Endometrial microvascular endothelial cells (primary cell): ENCODE results near the gene STK16. TPM values are rescaled to one million over a fixed set of nuclear protein-coding genes. Genes with fewer than 3 reads are reported as not detected.

Source experiments
- in situ Hi-C: cut with HindIII; loops from 2 replicates; pipeline ENCODE4 v1.10.0; 2017; ENCODE audit warnings: low sequenced_read_pairs, low pct_unique_long_range_greater_than_20kb; ENCODE audit errors: inconsistent ontology term
- total RNA-seq: library from RNA; depleted of rRNA; stranded (reverse); fragments of >200 nt; gene quantifications from one replicate; pipeline ENCODE4 v1.2.3, GENCODE V29; 2015; ENCODE audit errors: inconsistent ontology term

The STK16 gene
- total RNA-seq, 1 donor from 2014 or later, result 5.5 TPM

GRCh38 chr2:219213026-219213415 is 32.3 kb upstream of the STK16 start:
- in situ Hi-C loops, result no loop called here

GRCh38 chr2:219213486-219214071 is 31.7 kb upstream of the STK16 start:
- in situ Hi-C loops, result no loop called here

- in situ Hi-C loops, result no loop called here
These were observed 31.1 kb upstream of the STK16 start for GRCh38 chr2:219214141-219214540.

GRCh38 chr2:219214786-219215185 is 30.5 kb upstream of the STK16 start:
- in situ Hi-C loops, result no loop called here

GRCh38 chr2:219215871-219216534 is 29.3 kb upstream of the STK16 start:
- in situ Hi-C loops, result no loop called here

GRCh38 chr2:219216535-219216915 is 28.8 kb upstream of the STK16 start:
- in situ Hi-C loops, result no loop called here

- in situ Hi-C loops, result no loop called here
These were observed 27.0 kb upstream of the STK16 start for GRCh38 chr2:219218217-219218731.

- in situ Hi-C loops, result no loop called here
These were observed 26.3 kb upstream of the STK16 start, which contains the start of gene ABCB6 for GRCh38 chr2:219218732-219219701. Gene ABCB6, minus strand, starts transcription at chr2:219218958. Its CDS starts 285 bp downstream, at chr2:219218673.

- in situ Hi-C loops, result no loop called here
These were observed 25.3 kb upstream of the STK16 start for GRCh38 chr2:219219784-219220532.

GRCh38 chr2:219220652-219221402 is 24.5 kb upstream of the STK16 start:
- in situ Hi-C loops, result no loop called here

GRCh38 chr2:219221957-219222518 is 23.2 kb upstream of the STK16 start:
- in situ Hi-C loops, result no loop called here

- in situ Hi-C loops, result no loop called here
These were observed 21.3 kb upstream of the STK16 start for GRCh38 chr2:219223831-219224610.

GRCh38 chr2:219225350-219225749 is 19.9 kb upstream of the STK16 start:
- in situ Hi-C loops, result no loop called here

GRCh38 chr2:219228041-219228910 is 17.0 kb upstream of the STK16 start:
- in situ Hi-C loops, result no loop called here

GRCh38 chr2:219228911-219229304 is 16.4 kb upstream of the STK16 start:
- in situ Hi-C loops, result no loop called here

- in situ Hi-C loops, result no loop called here
These were observed 15.8 kb upstream of the STK16 start, which contains the start of the genes ANKZF1 and ATG9A for GRCh38 chr2:219229305-219230058. Gene ANKZF1, plus strand, starts transcription at chr2:219229806. Its CDS starts 452 bp downstream, at chr2:219230258. Gene ATG9A, minus strand, starts transcription at chr2:219229636. Its CDS starts 1,612 bp downstream, at chr2:219228024.
